Cerebellar nuclear complex (tissue), 1 donor: ENCODE results near the gene STEAP1B.

Experiments
- DNase-seq, 2 experiments: peaks; one replicate each; lab custom pipeline; 2025; lab: John Stamatoyannopoulos, UW

STEAP1B gene

GRCh38 chr7:22400150-22400814, 99.7 kb downstream of the STEAP1B start:
- DNase-seq: no peak

GRCh38 chr7:22399546-22399945, 100.4 kb downstream of the STEAP1B start:
- DNase-seq: no peak

GRCh38 chr7:22399091-22399490, 100.9 kb downstream of the STEAP1B start:
- DNase-seq: no peak

DNA sequence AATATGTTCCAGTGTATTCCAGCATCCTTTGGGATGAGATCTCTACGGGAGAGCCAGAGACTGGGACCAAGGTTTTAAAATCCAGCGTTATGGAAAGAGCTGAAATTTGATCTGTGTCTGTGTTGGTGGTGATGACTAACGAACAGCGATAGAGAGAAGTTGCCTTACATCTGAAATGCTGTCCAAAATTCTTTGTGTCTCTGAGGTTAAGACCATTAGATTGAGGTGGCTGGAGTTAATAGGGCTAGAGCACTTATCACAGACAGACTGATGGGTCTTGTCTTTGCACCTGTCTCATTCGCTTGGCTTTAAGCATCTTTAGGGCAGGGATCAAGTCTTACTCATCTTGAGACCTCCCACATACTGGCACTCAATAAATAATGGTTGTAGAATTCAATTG, 102.0 kb downstream of the STEAP1B start:
- no peak for DNase-seq

GRCh38 chr7:22395222-22395621, 104.8 kb downstream of the STEAP1B start:
- DNase-seq: no peak

GRCh38 chr7:22394739-22395138, 105.2 kb downstream of the STEAP1B start:
- no peak for DNase-seq

- no peak for DNase-seq
Measured at GRCh38 chr7:22393913-22394729, 105.9 kb downstream of the STEAP1B start.

DNA sequence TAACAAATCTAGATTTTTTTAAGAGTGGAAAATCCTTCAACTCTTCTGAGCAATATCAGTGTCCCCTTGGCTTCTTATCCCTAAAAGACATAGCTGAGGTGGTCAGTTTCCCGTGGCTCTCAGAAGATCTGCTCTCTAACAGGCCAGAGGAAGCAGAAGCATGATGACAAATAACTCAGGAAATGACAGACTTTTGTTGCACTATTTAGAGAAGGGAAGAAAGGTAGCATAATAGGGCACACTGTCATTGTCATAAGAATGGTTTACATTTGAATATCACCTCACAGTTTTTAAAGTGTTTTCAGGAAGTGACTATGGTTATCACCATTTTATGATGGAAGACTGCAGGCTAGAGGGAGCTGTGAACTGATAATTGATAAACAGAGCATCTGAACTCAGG, 109.5 kb downstream of the STEAP1B start:
- no peak for DNase-seq

- DNase-seq: no peak
Measured at GRCh38 chr7:22389892-22390291, 110.1 kb downstream of the STEAP1B start.

DNA sequence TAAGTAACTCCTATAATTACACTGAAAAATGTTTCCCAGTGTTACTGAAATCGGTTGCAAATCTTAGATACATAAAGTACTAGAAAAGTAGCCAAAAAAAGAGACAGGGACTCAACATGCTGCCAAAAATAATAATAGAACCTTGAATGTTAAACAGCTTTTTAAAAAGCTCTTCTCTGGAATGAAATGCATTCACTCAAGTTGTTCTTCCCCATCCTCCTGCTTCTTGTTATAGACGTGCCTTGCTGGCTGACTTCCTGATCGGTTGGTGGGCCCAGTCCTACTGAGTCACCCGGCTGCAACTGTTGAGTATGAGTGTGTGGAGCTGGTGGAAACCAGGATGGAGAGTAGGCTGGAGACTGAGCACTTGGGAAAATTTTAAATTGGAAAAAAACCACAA, 112.4 kb downstream of the STEAP1B start:
- DNase-seq: no peak

GRCh38 chr7:22386865-22387264, 113.1 kb downstream of the STEAP1B start:
- DNase-seq: no peak

- DNase-seq: no peak
Measured at GRCh38 chr7:22386206-22386858, 113.7 kb downstream of the STEAP1B start.

GRCh38 chr7:22385326-22385725, 114.7 kb downstream of the STEAP1B start:
- no peak for DNase-seq

GRCh38 chr7:22380333-22380732, 119.7 kb downstream of the STEAP1B start:
- DNase-seq: no peak

DNA sequence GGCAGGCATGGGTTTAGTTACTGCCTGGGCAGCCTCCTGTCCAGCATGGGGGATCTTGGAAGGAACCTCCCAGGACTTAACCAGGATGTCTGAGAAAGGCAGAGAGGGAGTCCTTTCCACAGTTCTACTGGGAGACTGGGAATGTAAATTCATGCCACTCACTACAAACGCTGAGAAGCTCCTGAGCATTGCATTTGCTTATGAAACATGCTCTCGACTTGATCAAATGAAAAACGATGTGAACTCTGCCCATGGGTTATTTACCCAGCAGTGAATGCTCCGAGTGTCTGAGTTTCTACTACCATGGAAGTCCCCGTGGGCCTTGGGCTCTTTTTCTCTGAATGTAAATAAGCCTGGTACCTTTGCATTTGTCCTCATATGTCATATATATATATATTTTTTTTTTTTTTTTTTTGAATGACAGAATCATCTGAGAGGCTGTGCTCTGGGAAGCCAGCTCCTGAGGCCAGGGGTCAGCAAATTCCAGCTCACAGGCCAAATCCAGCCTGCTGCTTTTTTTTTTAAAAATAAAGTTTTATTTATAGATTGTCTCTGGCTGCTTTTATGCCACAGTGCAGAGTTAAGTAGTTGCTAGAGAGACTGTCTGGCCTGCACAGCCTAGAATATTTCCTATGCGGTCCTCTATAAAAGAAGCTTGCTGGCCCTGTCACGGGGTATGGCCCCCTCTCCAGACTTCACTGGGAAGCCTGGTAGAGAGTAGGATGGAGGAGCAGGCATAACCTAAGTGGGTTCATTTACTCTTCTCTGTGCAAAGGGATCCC, 121.6 kb downstream of the STEAP1B start:
- no peak for DNase-seq

DNA sequence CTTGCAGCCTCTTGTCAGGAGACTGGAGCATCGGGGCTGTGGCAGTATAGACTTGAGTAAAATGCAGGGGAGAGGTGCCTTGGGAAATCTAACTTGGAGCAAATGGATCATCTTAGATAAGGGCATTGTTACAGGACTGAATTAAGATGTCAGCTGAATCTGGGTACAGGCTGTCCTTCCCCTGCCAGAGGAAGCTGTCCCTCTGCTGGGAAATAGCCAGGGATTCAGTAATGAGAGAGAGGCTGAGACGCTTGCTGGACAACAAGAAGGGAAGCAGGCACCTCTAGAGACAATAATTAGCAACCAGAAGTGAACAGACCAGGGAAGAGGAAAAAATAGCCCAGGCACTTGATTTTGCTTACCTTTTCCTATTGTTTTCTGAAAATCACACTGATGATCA, 122.3 kb downstream of the STEAP1B start:
- peak; percentile 34 to 77 for DNase-seq

- DNase-seq: no peak
Measured at GRCh38 chr7:22375359-22376048, 124.5 kb downstream of the STEAP1B start.

- no peak for DNase-seq
Measured at GRCh38 chr7:22373911-22374310, 126.1 kb downstream of the STEAP1B start.

GRCh38 chr7:22373388-22373787, 126.6 kb downstream of the STEAP1B start:
- DNase-seq: no peak

DNA sequence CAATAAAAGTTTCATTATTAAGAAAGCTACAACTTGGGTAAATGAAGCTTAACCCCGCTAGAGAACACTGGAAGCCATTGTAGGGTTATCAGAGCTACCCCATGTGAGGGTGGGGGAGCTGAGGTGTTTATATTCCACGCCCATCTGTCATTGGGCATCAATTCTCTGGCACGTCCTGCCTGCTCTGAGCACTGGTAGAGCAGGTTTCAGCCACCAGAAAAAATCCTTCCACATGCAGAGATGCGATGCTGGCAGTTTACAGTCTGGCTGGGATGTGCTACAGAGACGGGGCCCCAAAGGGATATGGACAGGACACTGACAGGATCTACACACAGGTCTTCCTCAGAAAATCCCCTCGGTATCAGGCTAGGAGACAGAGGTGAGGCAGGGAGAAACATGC, 127.1 kb downstream of the STEAP1B start:
- no peak for DNase-seq

- no peak for DNase-seq
Measured at GRCh38 chr7:22371878-22372277, 128.1 kb downstream of the STEAP1B start.
